Fibroblast of mammary gland (primary cell): ENCODE measurements around the gene SORCS2.

Experiments
- DNase-seq: peaks from one replicate; pipeline ENCODE4 v3.0.0-alpha.2; 2010; ENCODE audit warnings: low read depth
- H3K4me3 ChIP-seq: 2 replicates; pipeline ENCODE4 v1.5.1; 2011; ENCODE audit warnings: low read depth, mild to moderate bottlenecking, low read length, moderate library complexity; ENCODE audit not compliant: control insufficient read depth
- TF ChIP-seq, protein P1 (sequence below): conservative IDR thresholded peaks from 2 replicates; pipeline ENCODE4 v1.5.1; 2011; ENCODE audit warnings: low read depth, low read length, inconsistent platforms; ENCODE audit not compliant: control insufficient read depth, insufficient read depth

SORCS2 gene

DNA sequence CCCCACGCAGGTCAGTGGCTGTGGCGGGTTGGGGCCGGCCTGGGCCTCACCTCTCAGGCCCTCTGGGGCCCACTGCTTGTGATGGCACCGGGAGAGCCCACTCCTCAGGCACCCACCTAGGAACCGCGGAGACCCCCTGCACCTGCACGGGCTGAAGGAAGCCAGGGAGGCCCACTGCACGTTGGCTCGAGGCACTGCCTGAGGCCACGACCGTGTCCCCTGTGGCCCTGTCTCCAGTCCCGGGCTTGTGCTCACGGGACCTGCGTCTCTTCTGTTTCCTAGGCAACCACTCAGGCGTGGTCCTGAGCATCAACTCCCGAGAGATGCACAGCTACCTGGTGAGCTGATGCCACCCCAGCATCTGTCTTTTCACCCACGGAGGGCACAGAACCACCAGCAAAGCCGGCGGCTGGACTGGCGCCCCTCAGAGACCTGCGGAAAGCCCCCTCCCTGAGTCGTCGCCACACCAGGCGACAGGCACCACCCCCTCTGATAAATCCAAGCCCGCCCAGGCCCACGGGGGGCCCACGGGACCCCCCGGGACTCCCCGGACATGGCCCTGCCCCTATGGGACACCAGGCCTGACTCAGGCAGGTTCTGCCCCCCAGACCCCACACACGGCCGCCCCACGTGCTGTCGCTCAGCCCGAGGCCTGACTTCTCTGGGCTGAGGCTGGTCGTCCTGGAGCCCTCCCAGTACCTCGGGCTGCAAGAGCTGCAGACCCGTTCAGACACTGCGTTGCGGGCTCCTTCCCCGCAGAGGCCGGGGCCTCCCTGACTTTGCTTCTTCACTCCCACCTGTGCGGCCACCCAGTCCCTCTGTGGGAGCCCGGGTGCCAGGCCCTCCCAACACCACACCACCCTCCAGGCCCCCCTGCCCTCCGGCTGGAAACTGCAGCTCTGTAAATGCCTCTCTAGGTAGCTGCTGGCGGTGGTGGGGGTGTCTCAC lies 547.9 kb downstream of the SORCS2 start:
- DNase-seq, result no peak
- H3K4me3 ChIP-seq, result no peak overlapping the region
- TF ChIP-seq, protein P1, sequence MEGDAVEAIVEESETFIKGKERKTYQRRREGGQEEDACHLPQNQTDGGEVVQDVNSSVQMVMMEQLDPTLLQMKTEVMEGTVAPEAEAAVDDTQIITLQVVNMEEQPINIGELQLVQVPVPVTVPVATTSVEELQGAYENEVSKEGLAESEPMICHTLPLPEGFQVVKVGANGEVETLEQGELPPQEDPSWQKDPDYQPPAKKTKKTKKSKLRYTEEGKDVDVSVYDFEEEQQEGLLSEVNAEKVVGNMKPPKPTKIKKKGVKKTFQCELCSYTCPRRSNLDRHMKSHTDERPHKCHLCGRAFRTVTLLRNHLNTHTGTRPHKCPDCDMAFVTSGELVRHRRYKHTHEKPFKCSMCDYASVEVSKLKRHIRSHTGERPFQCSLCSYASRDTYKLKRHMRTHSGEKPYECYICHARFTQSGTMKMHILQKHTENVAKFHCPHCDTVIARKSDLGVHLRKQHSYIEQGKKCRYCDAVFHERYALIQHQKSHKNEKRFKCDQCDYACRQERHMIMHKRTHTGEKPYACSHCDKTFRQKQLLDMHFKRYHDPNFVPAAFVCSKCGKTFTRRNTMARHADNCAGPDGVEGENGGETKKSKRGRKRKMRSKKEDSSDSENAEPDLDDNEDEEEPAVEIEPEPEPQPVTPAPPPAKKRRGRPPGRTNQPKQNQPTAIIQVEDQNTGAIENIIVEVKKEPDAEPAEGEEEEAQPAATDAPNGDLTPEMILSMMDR, result no peak

DNA sequence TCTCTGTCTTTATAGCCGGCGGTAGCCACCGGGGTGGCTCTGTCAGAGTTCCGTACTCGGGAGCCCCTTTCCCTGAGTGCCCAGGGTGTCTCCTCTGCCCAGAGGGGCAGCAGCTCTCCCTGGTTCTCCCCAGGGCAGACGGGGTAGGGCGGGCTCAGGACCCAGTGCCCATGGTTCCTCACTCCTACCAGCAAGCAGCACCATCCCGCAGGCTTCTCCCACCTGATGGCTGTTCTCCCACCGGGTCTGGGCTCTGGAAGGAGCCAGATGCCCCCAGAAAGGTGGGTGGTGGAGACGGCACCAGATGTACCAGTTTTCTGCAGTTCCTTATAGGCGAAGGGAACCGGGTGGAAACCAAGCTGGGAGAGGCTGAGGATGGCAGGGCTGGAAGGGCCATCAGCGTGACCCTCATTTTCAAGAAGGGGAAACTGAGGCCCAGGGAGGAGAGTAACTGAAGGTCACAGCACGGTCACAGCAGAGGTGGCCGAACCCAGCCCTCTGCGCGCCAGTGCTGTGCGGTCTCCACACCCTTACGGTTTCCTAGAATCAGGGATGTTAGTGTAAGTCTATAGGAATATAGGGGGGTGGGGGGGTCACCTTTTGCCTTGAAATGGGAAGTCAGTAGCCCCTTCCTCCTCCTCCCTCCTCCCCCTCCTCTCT lies 548.7 kb downstream of the SORCS2 start:
- no peak overlapping the region for H3K4me3 ChIP-seq
- TF ChIP-seq, protein P1, result no peak
- DNase-seq, result no peak

DNA sequence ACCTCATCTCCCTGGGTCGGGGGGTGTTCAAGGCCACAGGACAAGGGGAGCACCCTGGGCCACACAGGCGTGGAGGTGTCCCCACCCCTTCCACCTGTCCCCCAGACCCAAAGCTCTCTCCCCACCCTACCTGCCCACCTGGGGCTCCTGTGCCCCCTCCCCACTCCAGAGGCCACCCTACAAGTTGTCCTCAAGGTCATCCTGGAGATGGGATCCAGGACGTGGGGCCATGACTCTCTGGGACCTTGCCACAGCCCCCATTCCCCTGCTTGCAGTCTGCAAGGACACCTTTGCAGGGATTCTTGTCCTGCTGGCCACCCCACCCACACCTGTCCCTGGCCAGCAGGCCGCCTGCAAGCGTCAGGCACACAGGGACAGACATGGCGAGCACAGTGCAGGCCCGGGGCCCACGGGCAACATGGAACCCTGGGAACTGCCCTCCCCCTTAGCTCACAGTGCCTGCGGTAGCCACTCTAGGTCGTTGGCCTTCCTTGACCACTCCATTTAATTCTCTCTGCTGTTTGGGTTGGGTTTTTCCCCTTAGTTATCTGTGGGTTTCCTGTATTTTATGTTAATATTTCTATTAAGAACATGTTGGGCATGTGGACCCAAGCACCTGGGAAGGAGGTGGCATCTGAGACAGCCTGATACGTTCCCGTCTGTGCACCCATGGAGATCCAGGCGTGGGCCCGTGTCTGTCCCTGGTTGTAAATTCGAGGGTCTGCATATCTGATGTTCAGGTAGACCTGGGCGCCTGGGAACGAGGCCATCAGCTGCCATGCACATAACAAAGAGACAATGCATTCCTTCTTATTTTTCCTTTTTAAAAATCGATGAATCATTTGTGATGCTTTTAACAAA lies 549.8 kb downstream of the SORCS2 start:
- no peak for DNase-seq
- H3K4me3 ChIP-seq, result no peak overlapping the region
- TF ChIP-seq, protein P1, result no peak

DNA sequence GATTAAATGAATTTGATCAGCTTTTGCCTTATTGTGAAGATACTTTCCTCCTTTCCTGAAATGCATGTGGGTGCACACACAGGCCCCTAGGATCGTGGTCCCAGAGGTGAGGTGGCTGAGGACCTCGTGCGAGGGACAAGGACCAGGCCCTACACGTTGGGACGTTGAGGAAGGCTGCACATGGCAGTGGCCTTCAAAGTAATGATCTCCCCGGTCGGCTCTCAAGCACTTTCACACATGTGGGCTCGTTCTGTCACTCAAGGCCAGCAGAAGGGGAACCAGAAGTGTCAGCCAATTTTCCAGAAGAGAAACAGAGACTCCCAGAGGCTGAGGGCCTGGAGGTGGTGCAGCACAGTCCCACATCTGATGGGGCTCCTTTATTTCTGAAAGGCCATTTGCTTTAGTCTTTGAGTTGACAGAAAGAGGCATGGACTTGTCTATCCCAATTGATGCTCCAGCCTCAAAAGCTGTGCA lies 550.5 kb downstream of the SORCS2 start:
- DNase-seq, result no peak
- TF ChIP-seq, protein P1, result no peak
- H3K4me3 ChIP-seq, result no peak overlapping the region

DNA sequence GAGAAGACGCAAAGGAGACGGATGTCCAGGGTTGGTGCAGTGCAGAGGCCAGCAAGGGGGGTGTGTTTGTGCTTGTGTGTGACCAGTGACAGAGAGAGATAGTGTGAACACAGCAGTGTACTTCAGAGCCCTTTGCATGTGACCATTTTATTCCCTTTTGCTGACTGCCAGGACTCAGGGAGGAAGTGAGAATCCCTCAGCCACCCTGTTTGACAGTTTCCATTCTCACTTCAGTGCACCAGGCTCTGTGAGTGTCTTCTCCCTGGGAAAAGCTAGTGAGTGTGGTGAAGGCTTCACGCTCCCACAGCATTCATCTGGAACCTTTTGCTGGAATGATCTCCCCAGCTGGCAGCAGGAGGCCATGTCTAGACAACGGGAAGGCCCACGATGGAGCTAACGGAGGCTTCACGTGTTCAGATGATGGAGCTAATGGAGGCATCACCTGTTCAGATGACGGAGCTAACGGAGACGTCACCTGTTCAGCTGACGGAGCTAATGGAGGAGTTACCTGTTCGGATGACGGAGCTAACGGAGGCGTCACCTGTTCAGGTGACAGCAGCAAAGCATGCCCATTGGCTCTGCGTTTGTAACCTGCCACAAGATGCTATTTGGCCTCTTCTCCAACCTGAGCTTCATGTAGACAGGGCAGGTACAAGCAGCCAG lies 551.9 kb downstream of the SORCS2 start:
- TF ChIP-seq, protein P1, result no peak
- no peak overlapping the region for H3K4me3 ChIP-seq

DNA sequence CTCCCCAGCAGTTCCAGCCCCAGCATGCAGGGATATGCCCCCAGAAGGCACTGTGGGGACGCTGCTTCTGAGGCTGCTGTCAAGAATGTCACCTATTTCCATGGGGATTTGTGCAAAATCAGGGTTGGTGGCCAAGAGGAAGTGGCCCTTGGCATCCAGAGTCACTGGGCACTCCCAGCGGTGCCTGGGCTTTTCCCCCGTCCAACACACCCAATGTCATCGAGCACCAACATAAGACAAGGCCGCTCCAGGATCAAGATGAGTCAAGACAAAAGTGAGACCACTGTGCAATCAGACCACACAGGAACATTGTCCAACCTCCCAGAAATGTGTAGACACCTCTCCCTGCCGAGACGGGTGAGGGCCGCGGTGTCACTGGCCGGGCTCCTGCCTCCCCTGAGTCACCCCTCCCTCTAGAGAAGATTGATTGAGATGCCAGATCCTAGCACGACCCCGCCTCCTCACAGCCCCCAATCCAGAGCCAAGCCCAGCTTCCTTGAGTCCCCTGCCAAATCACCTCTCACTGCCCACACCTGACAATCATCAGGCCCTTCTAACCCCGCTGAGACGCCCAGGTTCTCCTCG lies 553.1 kb downstream of the SORCS2 start:
- no peak for DNase-seq
- no peak overlapping the region for H3K4me3 ChIP-seq
- TF ChIP-seq, protein P1, result no peak

More for the DNA sequence above, 551.9 kb downstream of the SORCS2 start:
- DNase-seq, result no peak
